SK-MEL-5 (cell line): Measurements from ENCODE around the gene ADCY5. TPM values are rescaled to one million over a fixed set of nuclear protein-coding genes. Genes with fewer than 3 reads are reported as not detected.
A peak's percentile ranks its signal among the peaks of the same experiment; 100 is the strongest.

ENCODE experiments used
- DNase-seq: peaks from one replicate; pipeline ENCODE4 v3.0.0-alpha.2; 2016; ENCODE audit warnings: low read depth, low spot score
- in situ Hi-C: cut with HindIII; loops from 2 replicates; pipeline ENCODE4 v1.10.0; 2016; ENCODE audit warnings: low sequenced_read_pairs, high pct_unique_total_duplicates, low pct_unique_long_range_greater_than_20kb
- total RNA-seq: library from RNA; depleted of rRNA; stranded (reverse); fragments of >200 nt; shearing (Covaris generic); gene quantifications from 2 replicates; pipeline ENCODE4 v1.2.3, GENCODE V29; 2014

The ADCY5 gene
- total RNA-seq, 1 experiment from 2014 or later: 1.2 TPM

GRCh38 chr3:123330441-123330991 lies 118.4 kb downstream of the ADCY5 start:
- DNase-seq: no peak
- in situ Hi-C loops: no loop called here

GRCh38 chr3:123329636-123330340 lies 119.1 kb downstream of the ADCY5 start:
- DNase-seq: no peak
- in situ Hi-C loops: no loop called here

- in situ Hi-C loops: no loop called here
- peak; percentile 67 for DNase-seq
Measured at GRCh38 chr3:123328851-123329635, 119.8 kb downstream of the ADCY5 start.

- in situ Hi-C loops: no loop called here
- no peak for DNase-seq
Measured at GRCh38 chr3:123327956-123328850, 120.7 kb downstream of the ADCY5 start.

- no peak for DNase-seq
- in situ Hi-C loops: no loop called here
Measured at GRCh38 chr3:123327480-123327879, 121.4 kb downstream of the ADCY5 start.

- DNase-seq: no peak
- in situ Hi-C loops: no loop called here
Measured at GRCh38 chr3:123326531-123326930, 122.4 kb downstream of the ADCY5 start.

- in situ Hi-C loops: no loop called here
- no peak for DNase-seq
Measured at GRCh38 chr3:123325766-123326256, 123.1 kb downstream of the ADCY5 start.

GRCh38 chr3:123324880-123325765 lies 123.8 kb downstream of the ADCY5 start:
- in situ Hi-C loops: no loop called here

GRCh38 chr3:123323781-123324180 lies 125.1 kb downstream of the ADCY5 start:
- DNase-seq: no peak
- in situ Hi-C loops: no loop called here

More at GRCh38 chr3:123324880-123325765, 123.8 kb downstream of the ADCY5 start:
- DNase-seq: no peak

GRCh38 chr3:123322866-123323265 lies 126.0 kb downstream of the ADCY5 start:
- no peak for DNase-seq
- in situ Hi-C loops: no loop called here

GRCh38 chr3:123321806-123322205 lies 127.1 kb downstream of the ADCY5 start:
- in situ Hi-C loops: no loop called here
- DNase-seq: no peak

GRCh38 chr3:123320221-123320620 lies 128.7 kb downstream of the ADCY5 start:
- in situ Hi-C loops: no loop called here
- DNase-seq: no peak

GRCh38 chr3:123319760-123320159 lies 129.1 kb downstream of the ADCY5 start:
- DNase-seq: no peak
- in situ Hi-C loops: no loop called here

- in situ Hi-C loops: no loop called here
- DNase-seq: no peak
Measured at GRCh38 chr3:123318374-123318773, 130.5 kb downstream of the ADCY5 start.

GRCh38 chr3:123317716-123318115 lies 131.2 kb downstream of the ADCY5 start:
- in situ Hi-C loops: no loop called here
- DNase-seq: no peak

- in situ Hi-C loops: no loop called here
Measured at GRCh38 chr3:123315271-123315595, 133.7 kb downstream of the ADCY5 start.

More at GRCh38 chr3:123315271-123315595, 133.7 kb downstream of the ADCY5 start:
- DNase-seq: no peak
